H1 (cell line): Measurements from ENCODE around the gene ZNF626.

ENCODE experiments used
- MAFK ChIP-seq: IDR thresholded peaks from 2 replicates; pipeline ENCODE4 v1.6.1; 2012; ENCODE audit warnings: low read depth, mild to moderate bottlenecking, improper control_type of control experiment, low read length
- POLR2A ChIP-seq, 2 experiments: IDR thresholded peaks; 1 replicate in 1 of 2; 2 replicates in 1 of 2; pipeline ENCODE4 v1.6.1; 2011; ENCODE audit warnings: low read depth in 2 of 2, low read length in 2 of 2, mild to moderate bottlenecking in 2 of 2; ENCODE audit errors: control extremely low read depth in 1 of 2
- SUZ12 ChIP-seq: fragments of 200-600 bp; sonication (generic); IDR thresholded peaks from 2 replicates; pipeline ENCODE4 v1.6.1; 2012; ENCODE audit warnings: mild to moderate bottlenecking, inconsistent platforms, low read length, moderate library complexity, mixed read lengths

DNA sequence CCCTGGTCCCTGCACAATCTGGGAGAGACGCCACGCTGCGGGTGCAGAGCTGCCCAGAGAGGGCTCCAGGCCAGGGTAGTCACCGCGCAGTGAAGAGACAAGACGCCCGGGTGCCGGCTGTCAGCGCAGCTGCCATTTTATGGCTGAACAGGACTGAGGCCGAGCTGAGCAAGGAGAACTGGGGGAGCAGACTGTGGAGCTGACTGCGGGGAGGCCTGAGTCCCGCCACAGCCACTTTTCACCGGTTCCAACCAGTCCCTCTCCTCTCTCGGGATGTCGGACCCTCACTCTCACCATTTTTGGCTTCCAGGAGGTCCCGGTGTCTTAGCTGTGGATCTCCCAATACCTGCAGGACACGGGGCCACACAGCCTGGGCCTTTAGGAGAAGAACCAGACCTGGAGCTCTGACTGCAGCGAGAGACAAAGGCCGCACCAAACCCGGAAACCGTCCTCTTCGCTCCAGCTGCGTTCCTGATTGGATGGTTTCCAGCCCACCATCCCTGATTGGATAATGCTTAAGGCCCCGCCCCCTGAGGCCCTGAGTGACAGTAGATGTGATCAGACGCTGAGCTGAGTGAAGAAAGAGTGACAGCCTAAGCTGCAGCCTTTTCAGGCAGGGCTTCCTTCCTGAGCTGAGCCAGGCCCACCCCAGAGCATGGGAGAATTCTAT lies at the start of gene ZNF626:
- TF ChIP-seq SUZ12 (no peak), MAFK (no peak), POLR2A (IDR thresholded peaks at IDR 0.05; ENCODE audit: control extremely low read depth in 1 of 2, low read depth in 2 of 2, low read length in 2 of 2) (peak; percentile 57 to 91)
